ENCODE data around the gene GRIFIN.
A peak's percentile ranks its signal among the peaks of the same experiment; 100 is the strongest.

Gene GRIFIN

GRCh38 chr7:2522780-2523433 is 46.7 kb upstream of the GRIFIN start:
- Histone ChIP-seq H3K36me3 (ENCODE audit: insufficient read depth) (no peaks in the 10 kb centered on the region), H3K9ac (no peak overlapping the region), H4K20me1 (ENCODE audit: insufficient read depth) (no peaks in the 10 kb centered on the region), H3K27me3 (ENCODE audit: insufficient read depth, low read depth) (peaks cover 62% of the 10 kb centered on the region), H3K4me3 (IDR thresholded peaks at IDR 0.05; ENCODE audit: insufficient read depth, low read depth, low read length) (no peak overlapping the region), H3K4me1 (ENCODE audit: low read depth, poor library complexity, severe bottlenecking) (peaks cover 29% of the 10 kb centered on the region), H3K27ac (no peak overlapping the region), H2AFZ (ENCODE audit: low read depth) (no peak overlapping the region), H3K79me2 (ENCODE audit: insufficient read depth, low read depth) (no peaks in the 10 kb centered on the region), H3K4me2 (no peak overlapping the region)
- TF ChIP-seq, protein P1, sequence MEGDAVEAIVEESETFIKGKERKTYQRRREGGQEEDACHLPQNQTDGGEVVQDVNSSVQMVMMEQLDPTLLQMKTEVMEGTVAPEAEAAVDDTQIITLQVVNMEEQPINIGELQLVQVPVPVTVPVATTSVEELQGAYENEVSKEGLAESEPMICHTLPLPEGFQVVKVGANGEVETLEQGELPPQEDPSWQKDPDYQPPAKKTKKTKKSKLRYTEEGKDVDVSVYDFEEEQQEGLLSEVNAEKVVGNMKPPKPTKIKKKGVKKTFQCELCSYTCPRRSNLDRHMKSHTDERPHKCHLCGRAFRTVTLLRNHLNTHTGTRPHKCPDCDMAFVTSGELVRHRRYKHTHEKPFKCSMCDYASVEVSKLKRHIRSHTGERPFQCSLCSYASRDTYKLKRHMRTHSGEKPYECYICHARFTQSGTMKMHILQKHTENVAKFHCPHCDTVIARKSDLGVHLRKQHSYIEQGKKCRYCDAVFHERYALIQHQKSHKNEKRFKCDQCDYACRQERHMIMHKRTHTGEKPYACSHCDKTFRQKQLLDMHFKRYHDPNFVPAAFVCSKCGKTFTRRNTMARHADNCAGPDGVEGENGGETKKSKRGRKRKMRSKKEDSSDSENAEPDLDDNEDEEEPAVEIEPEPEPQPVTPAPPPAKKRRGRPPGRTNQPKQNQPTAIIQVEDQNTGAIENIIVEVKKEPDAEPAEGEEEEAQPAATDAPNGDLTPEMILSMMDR (conservative IDR thresholded peaks at IDR 0.05; ENCODE audit: low read depth, low read length), result no peak

GRCh38 chr7:2521952-2522591 is 45.9 kb upstream of the GRIFIN start:
- Histone ChIP-seq H4K20me1 (ENCODE audit: insufficient read depth) (no peaks in the 10 kb centered on the region), H3K27ac (no peak overlapping the region), H3K4me2 (no peak overlapping the region), H3K36me3 (ENCODE audit: insufficient read depth) (no peaks in the 10 kb centered on the region), H3K27me3 (ENCODE audit: insufficient read depth, low read depth) (peaks cover 71% of the 10 kb centered on the region), H3K9ac (no peak overlapping the region), H3K79me2 (ENCODE audit: insufficient read depth, low read depth) (no peaks in the 10 kb centered on the region), H3K4me3 (IDR thresholded peaks at IDR 0.05; ENCODE audit: insufficient read depth, low read depth, low read length) (no peak overlapping the region), H3K4me1 (ENCODE audit: low read depth, poor library complexity, severe bottlenecking) (peaks cover 29% of the 10 kb centered on the region), H2AFZ (ENCODE audit: low read depth) (no peak overlapping the region)
- TF ChIP-seq, protein P1 (conservative IDR thresholded peaks at IDR 0.05; ENCODE audit: low read depth, low read length), result no peak

DNA sequence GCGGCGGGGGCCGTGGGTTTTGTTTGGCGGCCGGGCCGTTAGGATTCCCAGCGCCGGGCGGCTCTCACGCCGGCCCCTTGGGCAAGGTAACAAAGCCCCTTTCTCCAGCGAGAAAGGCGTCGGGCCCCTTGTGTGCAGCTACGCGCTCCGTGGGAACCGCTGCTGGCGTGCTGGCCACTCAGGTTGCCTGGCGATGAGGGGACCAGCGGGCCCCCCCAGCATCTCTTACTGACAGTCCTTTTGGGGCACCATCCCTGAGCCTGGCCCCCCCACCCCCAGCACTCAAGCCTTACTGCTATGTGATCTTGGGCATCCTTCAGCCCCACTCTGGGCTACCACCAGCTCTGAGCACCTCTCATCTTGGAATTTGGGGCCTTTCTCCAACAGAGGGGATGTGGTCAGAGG is 45.1 kb upstream of the GRIFIN start:
- no peak overlapping the region for H3K9ac ChIP-seq
- no peaks in the 10 kb centered on the region for H4K20me1 ChIP-seq (ENCODE audit: insufficient read depth)
- no peak overlapping the region for H2AFZ ChIP-seq (ENCODE audit: low read depth)
- H3K79me2 ChIP-seq (ENCODE audit: insufficient read depth, low read depth), result no peaks in the 10 kb centered on the region
- TF ChIP-seq, protein P1 (conservative IDR thresholded peaks at IDR 0.05; ENCODE audit: low read depth, low read length), result no peak
- H3K27me3 ChIP-seq (ENCODE audit: insufficient read depth, low read depth), result peaks cover 78% of the 10 kb centered on the region
- no peak overlapping the region for H3K4me3 ChIP-seq (IDR thresholded peaks at IDR 0.05; ENCODE audit: insufficient read depth, low read depth, low read length)
- H3K4me2 ChIP-seq, result no peak overlapping the region
- H3K36me3 ChIP-seq (ENCODE audit: insufficient read depth), result no peaks in the 10 kb centered on the region
- no peak overlapping the region for H3K27ac ChIP-seq
- peaks cover 29% of the 10 kb centered on the region for H3K4me1 ChIP-seq (ENCODE audit: low read depth, poor library complexity, severe bottlenecking)

- Histone ChIP-seq H3K9ac (no peak overlapping the region), H3K4me1 (ENCODE audit: low read depth, poor library complexity, severe bottlenecking) (peaks cover 29% of the 10 kb centered on the region), H3K27me3 (ENCODE audit: insufficient read depth, low read depth) (peaks cover 83% of the 10 kb centered on the region), H4K20me1 (ENCODE audit: insufficient read depth) (no peaks in the 10 kb centered on the region), H3K4me2 (peak overlapping the region; percentile 48; the same call in 1 of the 2 replicates), H3K36me3 (ENCODE audit: insufficient read depth) (no peaks in the 10 kb centered on the region), H3K27ac (no peak overlapping the region), H3K4me3 (IDR thresholded peaks at IDR 0.05; ENCODE audit: insufficient read depth, low read depth, low read length) (no peak overlapping the region), H3K79me2 (ENCODE audit: insufficient read depth, low read depth) (no peaks in the 10 kb centered on the region), H2AFZ (ENCODE audit: low read depth) (no peak overlapping the region)
- TF ChIP-seq, protein P1 (conservative IDR thresholded peaks at IDR 0.05; ENCODE audit: low read depth, low read length), result no peak
Measured at GRCh38 chr7:2520761-2521290, 44.6 kb upstream of the GRIFIN start.
